SK-N-SH treated with all-trans-retinoic acid at 6 μM for 48 hours (cell line): ENCODE results near the gene MAB21L3.

Experiments used
- BACH2 ChIP-seq: fragments of 250-450 bp; sonication (Bioruptor Pico); IDR thresholded peaks from 2 replicates; pipeline ENCODE4 v1.9.0; 2021; ENCODE audit warnings: mild to moderate bottlenecking, borderline replicate concordance
- CREB5 ChIP-seq: fragments of 250-450 bp; sonication (Bioruptor Pico); IDR thresholded peaks from 2 replicates; pipeline ENCODE4 v1.5.1; 2020; ENCODE audit warnings: low read depth, mild to moderate bottlenecking, moderate library complexity
- PATZ1 ChIP-seq: fragments of 250-450 bp; sonication (Bioruptor Pico); IDR thresholded peaks from 2 replicates; pipeline ENCODE4 v1.8.0; 2020; ENCODE audit warnings: mild to moderate bottlenecking, moderate library complexity, borderline replicate concordance
- ZC3H10 ChIP-seq: fragments of 250-450 bp; sonication (Bioruptor Pico); IDR thresholded peaks from 2 replicates; pipeline ENCODE4 v1.5.1; 2021; ENCODE audit warnings: mild to moderate bottlenecking, moderate library complexity

GRCh38 chr1:116165572-116165971 is 54.4 kb downstream of the MAB21L3 start:
- no peak for TF ChIP-seq ZC3H10 (CRISPR knock-in tag)
- TF ChIP-seq CREB5 (CRISPR knock-in tag), result no peak
- TF ChIP-seq BACH2 (CRISPR knock-in tag), result no peak
- TF ChIP-seq PATZ1 (CRISPR knock-in tag), result no peak
